ENCODE measurements around the gene ZNF331.
A peak's percentile ranks its signal among the peaks of the same experiment; 100 is the strongest.

ZNF331 gene

DNA sequence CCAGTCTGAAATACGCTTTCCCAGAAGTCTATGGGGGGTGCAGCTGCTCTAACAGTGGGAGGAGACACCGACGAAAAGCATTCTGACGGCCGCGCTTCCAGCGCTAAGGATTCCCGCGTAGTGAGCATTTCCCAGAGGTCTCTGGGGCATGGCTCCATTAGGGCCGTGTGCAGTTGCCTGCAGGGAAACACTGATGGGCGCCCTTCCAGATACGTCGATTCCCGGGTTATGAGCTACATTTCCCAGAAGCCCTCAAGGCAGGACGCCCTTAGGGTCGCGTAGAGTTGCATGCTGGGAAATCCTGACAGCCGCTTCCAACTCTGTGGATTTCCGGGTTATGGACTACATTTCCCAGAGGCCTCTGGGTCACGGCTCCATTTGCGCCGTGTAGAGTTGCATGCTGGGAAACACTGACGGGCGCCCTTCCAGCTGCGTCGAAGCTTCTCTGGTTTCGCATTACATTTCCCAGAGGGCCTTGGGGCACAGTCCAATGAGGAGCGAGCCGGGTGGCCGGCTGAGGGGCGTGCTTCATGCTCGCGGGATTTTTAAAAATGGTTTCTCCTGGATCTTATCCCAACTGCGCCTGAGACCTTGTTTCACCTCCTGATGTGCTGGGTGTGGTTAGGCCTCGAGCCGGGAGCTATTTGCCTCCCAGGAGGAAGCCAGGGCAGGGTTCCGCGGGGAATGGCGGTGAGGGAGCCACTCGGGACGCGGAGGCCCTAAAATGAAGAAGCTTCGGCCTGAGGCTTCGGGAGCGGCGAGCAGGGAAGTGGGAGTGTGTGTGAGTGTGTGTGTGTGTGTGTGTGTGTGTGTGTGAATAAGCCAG, 17.2 kb upstream of the ZNF331 start:
- DNase-seq (ENCODE audit: low spot score): peak; percentile 80

DNA sequence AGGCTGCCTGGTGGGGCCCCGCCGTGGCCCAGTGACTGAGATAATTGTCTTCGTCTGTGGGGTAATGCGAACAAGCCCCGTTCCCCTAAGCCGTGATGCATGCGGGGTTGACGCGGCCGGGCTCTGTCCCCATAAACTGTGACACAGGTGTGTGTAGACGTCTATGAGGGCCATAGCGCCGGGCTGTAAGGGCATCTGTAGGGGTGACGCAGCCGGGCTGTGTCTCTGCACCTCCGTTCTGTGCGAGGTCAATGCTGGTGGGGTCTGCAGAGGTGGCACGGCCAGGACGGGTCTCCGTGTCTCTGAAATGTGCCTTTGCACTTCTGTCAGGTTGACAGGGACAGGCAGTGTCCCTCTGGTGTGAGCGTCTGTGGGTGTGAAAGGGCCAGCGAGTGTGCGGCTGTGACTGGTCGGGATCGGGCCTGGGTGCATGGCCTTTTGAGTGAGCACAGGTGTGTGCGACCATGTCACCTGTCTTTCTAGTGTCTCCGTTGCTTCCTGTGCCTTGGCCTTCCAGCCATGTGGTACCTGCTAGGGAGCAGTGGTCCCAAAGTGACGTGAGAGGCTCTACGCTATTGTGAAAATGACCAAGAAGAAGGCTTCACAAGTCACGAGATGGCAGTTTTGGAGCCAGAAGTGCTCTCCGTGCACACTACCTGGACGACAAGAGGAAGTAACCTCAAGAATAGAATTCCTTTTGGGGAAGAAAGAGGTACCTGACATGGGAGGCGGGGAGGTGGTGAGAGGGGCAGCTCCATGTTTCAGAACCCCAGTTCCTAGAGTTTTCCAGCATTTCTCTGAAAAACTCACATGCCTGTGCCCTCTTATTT, 16.4 kb upstream of the ZNF331 start:
- no peak for DNase-seq (ENCODE audit: low spot score)

DNA sequence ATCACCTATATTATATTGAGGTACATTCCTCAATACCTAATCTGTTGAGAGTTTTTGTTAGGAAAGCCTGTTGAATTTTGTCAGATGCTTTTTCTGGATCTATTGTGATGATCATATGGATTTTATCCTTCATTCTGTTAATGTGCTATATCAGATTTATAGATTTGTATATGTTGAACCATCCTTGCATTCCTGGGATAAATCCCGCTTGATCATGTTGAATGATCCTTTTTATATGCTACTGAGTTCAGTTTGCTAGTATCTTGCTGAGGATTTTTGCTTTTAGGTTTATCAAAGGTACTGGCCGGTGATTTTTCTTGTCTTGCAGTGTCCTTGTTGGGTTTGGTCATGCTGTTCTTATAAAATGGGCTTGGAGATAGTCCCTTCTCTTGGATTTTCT, 12.0 kb upstream of the ZNF331 start:
- no peak for DNase-seq (ENCODE audit: low spot score)

DNA sequence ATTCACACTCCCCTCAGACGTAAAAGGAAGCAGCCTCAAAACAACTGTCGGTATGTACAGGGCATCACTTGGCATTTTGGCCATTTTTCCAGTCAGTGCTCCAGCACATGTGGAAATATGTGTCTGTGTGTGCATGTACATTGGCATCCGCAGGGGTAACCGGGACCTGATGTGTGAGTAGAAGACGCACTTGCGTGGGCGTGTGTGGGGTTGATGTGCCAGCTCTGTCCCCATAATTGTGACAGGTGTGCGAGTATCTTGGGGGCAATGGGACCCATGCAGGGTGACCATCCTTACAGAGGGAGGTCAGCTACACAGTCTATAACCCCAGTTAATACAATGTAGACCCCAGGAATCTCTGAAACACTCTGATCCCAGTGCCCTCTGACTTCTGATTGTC, 7.3 kb upstream of the ZNF331 start:
- DNase-seq (ENCODE audit: low spot score): no peak

DNA sequence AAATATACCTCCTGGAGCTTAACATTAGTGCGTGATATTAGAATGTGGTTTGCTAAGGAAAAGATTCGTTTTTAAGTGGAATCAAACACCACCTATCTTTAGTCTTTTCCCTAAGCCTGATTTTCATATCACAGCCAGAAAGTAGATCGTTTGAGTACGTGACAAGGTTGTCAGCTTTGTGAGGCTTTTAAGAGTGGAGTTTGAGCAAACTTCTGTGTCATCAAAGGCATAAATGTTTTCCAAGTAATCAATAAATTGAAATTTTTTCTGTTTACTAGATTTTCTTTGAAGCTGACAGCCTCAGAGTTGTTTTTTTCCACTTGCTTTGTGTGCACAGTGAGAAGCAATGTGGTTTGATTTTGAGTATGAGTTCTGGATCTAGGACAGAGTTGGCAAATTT, 6.5 kb upstream of the ZNF331 start:
- no peak for DNase-seq (ENCODE audit: low spot score)

DNA sequence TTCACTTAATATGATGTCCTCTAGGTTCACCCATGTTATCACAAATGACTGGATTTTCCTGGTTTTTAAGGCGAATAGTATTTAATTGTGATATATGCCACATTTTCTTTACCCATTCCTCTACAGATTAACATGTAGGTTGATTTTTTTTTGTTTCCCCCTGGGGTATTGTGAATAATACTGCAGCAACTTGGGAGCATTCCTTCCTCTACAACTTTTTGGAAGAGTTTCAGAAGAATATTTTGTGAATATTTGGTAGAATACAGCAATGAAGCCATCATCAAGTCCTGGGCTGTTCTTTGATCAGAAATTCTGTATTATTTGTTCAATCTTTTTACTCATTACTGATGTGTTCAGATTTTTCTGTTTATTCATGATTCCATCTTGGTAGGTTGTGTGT, 5.6 kb upstream of the ZNF331 start:
- DNase-seq (ENCODE audit: low spot score): no peak

DNA sequence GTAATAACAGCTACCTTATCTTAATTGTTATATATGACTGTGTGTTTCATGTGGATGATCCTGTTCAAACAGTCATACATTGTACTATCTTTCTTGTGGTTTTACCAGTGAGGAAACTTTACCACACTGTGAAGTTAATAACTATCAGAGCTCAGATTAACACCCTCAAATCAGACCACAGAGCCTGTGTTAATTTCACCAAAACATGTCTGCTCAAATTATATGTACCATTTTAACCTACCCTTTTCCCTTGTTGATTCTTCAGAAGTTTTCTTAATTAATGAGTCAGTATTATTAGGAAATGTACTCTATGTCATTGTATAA, 1.8 kb upstream of the ZNF331 start:
- DNase-seq (ENCODE audit: low spot score): no peak

DNA sequence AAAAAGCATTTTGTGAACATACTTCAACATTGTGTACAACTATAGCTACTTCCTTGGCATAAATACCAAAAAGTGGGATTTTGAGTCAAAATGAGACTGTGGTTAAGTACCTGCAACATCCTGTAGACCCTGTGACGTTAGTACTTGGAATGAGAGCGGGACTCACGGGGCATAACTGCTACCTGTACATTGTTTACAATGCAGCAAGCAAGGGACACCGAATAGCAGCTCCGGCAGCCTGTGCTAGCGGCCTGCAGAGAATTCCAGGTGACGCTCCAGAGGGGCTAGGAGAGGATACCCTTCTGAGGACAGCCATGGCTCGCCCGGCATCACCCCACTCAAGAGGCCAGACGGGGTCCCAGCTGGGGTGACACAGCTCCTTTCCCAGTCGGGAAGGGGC, 824 bp upstream of the ZNF331 start:
- no peak for DNase-seq (ENCODE audit: low spot score)

DNA sequence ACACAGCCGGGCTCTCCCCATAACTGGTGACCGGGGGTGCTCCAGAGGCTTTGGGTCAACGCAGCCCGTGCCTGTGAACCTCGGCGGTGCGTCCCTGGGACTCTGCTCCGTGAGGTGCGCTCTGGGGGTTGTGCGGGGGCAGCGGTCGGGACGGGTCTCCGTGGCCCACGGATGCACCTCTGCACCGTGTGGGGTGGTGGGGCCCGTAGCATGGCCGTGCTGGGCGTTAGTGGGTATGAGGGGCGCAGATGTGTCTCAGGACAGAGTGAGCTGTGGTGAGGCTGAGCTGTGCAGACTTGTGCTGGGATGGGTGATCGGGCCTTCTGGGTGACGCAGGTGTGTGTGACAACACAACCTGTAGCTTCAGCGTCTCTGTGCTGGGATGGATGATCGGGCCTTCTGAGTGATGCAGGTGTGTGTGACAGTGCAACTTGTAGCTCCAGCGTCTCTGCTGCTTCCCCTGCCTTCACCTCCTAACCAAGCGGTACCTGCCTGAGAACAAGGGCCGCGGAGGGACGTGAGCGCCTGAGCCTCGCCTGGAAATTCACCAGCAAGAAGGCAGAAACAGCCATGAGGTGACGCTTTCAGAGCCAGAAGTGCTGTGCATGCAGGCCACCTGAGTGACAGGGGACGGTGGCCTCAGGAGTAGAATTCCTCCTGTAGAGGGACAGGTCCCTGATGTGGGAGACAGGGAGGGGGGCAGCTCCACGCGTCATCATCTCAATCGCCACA, 599 bp downstream of the ZNF331 start:
- DNase-seq (ENCODE audit: low spot score): no peak

DNA sequence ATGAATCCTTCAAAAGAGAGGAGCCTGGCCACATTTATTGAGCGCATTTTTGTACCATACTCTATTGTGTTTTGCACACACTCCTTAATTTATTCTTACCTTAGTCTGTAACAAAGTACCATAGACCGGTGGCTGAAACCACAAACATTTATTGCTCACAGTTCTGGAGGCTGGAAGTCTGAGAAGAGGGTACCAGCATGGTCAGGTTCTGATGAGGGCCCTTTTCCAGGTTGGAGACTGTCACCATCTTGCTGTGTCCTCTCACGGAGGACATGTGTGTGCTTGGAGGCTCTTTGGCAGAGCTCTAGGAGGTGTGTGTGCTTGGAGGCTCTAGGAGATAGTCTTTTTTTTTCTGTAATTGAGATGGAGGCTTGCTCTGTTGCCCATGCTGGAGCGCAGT, 2.1 kb downstream of the ZNF331 start:
- DNase-seq (ENCODE audit: low spot score): no peak

DNA sequence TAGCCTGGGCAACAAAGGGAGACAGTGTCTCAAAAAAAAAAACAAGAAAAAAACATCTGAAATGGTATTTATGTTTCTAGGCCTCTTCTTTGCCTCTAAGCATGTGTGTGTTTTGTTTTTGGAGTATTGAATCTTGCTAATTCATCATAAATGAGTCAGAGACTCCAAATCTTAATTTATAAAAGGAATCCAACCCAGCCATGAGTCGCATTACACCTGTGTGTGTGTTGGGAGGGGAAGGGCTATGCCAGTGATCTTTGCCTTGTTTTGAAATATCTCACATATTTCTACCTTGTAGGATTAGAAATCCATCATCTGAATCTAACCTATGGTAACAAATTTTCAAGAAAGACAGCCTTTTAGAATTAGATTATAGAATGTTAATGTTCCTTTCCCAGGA, 4.0 kb downstream of the ZNF331 start:
- no peak for DNase-seq (ENCODE audit: low spot score)

DNA sequence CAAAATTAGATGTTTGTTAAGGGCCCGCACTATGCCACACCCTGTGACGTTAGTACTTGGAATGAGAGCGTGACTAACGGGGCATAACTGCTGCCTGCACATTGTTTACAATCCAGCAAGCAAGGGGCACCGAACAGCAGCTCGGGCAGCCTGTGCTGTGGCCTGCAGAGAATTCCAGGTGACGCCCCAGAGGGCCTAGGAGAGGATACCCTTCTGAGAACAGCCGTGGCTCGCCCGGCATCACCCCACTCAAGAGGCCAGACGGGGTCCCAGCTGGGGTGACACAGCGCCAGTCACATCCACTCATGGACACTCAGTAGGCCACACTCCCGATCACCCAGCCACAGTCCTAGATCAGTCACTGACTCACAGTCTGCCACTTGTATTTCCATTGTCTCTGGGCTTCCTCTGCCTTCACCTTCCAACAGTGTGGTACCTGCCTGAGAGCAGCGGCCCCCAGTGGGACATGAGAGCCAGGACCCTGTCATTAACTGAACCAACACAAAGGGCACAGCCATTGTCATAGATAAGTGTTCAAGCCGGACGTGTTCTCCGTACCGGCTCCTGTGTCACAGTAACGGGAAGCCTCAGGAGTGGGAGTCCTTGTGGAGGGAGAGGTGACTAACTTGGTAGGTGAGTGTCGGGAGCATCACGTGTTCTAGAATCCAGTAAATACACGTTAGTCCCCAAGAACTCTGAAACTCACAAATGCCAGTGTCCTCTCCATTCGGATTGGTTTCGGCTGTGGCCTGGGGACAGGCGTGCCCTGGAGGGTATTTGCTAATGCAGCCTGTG, 7.5 kb downstream of the ZNF331 start:
- DNase-seq (ENCODE audit: low spot score): no peak

DNA sequence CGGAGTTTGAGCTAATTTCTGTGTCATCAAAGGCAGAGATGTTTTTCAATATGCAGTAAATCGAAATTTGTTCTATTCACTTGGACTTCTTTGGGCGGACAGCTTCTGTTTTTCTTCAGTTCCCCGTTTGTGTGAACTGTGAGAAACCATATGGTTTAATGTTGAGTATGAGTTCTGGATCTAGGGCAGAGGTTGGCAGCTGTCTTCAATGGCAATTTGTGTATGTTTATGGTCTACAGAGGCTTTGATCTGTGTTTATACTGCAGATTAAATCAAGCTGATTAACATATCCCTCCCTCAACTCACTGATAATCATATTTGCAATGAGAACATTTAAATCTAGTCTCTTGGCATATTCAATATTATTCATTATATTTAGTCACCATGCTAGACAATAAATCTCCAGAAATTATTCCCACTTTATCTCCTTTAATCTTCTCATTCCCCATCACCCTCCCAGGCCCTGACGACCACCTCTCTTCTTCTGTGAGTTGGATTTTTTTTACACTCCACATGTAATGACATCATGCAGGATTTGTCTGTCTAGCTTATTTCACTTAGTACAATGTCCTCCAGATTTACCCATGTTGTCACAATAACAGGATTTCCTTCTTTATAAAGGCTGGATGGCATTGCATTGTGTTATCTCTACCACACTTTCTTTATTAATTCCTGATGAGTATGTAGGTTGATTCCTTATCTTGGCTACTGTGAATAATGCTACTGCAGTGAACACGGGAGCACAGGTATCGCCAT, 9.0 kb downstream of the ZNF331 start:
- no peak for DNase-seq (ENCODE audit: low spot score)

DNA sequence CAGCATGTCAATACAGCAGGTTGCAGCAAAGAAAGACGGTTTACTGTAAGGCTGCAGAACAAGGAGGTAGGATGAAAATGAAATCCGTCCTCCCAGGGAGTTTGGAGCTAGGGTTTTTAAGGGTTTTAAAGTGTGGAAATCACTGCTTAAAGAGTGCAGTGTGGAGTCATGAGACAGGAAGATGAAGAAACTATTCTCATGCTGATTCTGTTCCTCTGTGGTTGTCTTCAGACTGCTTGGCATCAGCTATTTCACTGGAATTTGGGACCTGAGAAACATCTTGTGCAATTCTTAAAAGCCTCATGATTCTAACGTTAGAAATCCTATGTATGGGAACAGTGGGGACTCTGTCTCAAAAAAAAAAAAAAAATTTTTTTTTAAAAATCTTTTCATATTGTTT, 11.4 kb downstream of the ZNF331 start:
- DNase-seq (ENCODE audit: low spot score): no peak

DNA sequence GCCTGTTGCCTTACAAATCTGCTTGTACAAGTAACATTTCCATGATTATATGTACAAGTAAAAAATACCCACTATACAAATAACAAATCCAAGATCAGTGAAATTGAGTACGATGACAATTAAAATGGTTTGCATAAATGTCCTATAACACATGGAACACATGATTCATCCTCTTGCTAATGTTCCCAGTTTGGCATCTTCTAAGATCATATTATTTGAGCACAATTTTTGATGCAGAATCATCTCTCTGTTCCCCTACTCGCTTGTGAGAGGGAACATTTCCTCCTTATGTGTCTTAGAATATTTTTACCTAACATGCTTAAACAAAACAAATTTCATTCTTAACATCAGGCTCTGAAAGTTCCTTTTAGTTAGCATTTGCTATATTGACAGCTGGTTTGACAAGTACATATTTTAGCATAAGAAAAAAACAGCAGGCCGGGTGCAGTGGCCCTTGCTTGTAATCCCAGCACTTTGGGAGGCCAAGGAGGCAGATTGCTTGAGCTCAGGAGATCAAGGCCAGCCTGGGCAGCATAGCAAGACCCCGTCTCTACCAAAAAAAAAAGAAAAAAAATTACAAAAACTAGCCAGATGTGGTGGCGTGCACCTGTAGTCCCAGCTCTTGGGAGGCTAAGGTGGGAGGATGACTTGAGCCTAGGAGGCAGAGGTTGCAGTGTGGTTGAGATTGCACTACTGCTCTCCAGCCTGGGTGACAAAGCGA, 14.2 kb downstream of the ZNF331 start:
- no peak for DNase-seq (ENCODE audit: low spot score)

DNA sequence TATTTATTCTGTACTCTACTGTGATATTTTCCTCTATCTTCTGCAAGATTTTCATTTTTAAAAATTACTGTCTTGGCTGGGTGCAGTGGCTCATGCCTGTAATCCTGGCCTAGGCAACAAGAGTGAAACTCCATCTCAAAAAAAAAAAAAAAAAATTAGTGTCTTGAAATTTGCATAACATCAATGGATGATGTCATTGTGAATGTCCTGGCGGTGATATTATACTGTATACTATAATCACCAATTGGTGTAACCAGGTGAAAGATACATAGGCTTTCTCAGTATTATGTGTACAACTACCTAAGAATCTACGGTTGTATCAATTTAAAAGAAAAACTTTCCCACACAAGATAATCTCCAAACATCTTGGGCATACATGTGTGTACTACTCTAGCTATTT, 15.2 kb downstream of the ZNF331 start:
- no peak for DNase-seq (ENCODE audit: low spot score)

DNA sequence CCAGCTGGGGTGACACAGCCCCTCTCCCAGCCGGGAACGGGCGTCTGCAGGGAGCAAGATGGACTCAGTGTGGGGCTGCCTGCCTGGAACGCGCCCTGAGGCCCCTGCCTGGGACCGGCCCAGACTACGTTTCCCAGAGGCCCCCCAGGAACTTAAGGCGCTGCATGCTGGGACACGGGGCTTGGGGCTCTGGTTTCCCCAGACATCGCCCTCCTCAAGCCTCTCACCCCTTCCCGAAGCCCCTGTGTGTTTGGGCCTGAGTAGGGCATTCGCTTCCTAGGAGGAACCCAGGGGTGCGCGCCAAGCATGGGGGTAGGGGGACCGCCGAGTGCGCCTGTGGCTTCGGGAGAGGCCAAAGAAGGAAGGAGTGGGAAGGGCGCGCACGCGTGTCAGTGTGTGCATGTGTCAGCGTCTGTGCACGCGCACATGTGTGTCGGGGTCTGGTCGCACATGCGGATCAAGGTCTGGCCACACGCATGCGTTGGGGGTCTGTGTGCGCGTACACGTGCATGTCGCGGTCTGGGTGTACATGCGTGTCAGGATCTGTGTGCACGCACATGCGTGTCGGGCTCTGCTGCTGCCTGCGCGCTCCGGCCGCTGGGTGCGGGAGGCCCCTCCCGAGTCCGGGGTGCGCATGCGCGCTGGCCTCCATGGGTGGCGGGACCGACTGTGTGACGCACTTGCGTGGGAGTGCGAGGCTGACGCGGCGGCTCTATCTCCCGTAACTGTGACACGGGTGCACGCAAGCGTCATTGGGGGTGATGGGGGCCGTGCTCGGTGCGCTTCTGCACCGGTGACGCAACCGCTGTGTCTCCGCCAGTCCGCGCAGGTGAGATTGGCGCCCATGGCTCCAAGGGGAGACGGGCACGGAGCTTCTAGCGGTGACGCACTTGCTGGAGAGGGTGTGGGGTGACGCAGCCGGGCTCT, 16.2 kb downstream of the ZNF331 start:
- no peak for DNase-seq (ENCODE audit: low spot score)

DNA sequence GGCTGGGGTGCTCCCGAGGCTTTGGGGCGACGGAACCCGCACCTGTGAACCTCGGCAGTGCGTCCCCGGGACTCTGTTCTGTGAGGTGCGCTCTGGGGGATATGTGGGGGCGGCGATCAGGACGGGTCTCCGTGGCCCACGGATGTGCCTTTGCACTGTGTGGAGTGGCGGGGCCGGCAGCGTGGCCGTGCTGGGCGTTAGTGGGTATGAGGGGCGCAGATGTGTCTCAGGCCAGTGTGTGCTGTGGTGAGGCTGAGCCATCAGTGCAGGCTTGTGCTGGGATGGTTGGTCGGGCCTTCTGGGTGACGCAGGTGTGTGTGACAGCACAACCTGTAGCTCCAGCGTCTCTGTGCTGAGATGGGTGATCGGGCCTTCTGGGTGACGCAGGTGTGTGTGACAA, 16.9 kb downstream of the ZNF331 start:
- DNase-seq (ENCODE audit: low spot score): no peak

DNA sequence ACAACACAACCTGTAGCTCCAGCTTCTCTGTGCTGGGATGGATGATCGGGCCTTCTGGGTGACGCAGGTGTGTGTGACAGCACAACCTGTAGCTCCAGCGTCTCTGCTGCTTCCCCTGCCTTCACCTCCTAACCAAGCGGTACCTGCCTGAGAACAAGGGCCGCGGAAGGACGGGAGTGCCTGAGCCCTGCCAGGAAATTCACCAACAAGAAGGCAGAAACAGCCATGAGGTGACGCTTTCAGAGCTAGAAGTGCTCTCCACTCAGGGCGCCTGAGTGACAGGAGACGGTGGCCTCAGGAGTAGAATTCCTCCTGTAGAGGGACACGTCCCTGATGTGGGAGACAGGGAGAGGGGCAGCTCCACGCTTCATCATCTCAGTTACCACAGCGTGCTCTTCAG, 17.4 kb downstream of the ZNF331 start:
- no peak for DNase-seq (ENCODE audit: low spot score)

DNA sequence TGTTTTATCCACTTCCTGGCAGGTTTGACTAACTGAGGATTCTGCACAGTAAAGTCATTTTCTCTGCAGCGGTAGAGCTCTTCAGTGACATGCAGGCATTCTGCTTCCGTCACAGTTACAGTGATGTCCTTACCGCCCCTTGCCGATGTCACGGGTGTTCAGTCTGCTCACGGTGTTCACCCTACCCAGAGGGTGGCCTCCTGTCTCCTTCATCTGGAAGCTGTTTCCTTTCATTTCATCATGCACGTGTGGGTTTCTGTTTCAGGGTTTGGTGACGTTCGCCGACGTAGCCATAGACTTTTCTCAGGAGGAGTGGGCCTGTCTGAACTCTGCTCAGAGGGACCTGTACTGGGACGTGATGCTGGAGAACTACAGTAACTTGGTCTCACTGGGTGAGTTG, 33.4 kb downstream of the ZNF331 start:
- no peak for DNase-seq (ENCODE audit: low spot score)
